ENCODE data around the gene KCNIP3. TPM values are rescaled to one million over a fixed set of nuclear protein-coding genes. Genes with fewer than 3 reads are reported as not detected.

The KCNIP3 gene
- 2.7 TPM for polyA plus RNA-seq (2013, experiment 1 of 2)
- polyA plus RNA-seq (2013, experiment 2 of 2) = 2.7 TPM

DNA sequence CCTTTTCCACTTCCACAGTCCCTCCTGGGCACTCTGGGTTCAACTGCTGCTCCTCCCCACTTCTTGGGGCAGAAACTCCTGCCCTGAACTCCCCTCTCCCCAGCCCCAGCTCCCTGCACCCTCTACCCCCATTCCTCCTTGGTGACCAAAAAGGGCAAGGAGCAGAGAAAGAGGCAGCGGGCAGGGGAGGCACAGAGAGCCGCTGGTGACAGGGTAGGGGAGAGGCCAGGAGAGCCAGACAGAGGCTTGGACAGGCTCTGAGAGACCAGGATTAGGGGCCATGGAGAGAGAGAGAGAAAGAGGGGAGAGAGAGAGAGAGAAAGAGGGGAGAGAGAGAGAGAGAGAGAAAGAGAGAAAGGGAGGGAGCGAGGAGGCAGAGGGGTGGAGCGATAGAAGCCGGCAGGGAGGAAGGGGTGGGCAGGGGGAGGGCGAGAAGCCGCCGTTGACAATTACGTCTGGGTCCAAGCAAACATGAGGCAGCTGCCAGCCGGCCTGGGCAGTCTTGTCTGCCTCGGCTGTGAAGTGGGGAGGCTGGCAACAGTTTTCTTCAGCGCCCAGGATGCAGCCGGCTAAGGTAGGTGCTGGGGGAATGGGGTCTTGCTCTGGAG is at the start of gene KCNIP3:
Gene KCNIP3, plus strand, starts transcription at position 468 of the 608 bp plus-strand sequence. Its CDS starts 92 bp downstream, at position 560.
- Histone ChIP-seq H2AK5ac (ENCODE audit: low read depth, low read length) (peak within 1 kb of the TSS; percentile 62), H3K4me3 (ENCODE audit: low read length in 2 of 2) (peak within 1 kb of the TSS; percentile 1 to 21), H3K36me3 (replicated peaks in 1 of 2; ENCODE audit: control insufficient read depth in 2 of 2, insufficient read depth in 2 of 2, low read length in 2 of 2) (no peaks in the 10 kb centered on the region), H2BK120ac (ENCODE audit: low read depth, low read length) (peak within 1 kb of the TSS; percentile 24), H2BK12ac (ENCODE audit: low read length) (peak within 1 kb of the TSS; percentile 43), H3K4ac (ENCODE audit: low read length) (peak within 1 kb of the TSS; percentile 56), H3K9ac (ENCODE audit: low read depth, low read length, poor library complexity) (peak within 1 kb of the TSS; percentile 1), H3K18ac (ENCODE audit: low read length) (peak within 1 kb of the TSS; percentile 84), H3K27ac (replicated peaks; ENCODE audit: low read length) (no peak within 1 kb of the TSS), H3K27me3 (ENCODE audit: control insufficient read depth in 3 of 3, insufficient read depth in 3 of 3, low read depth in 1 of 3, low read length in 3 of 3) (peaks cover 0 to 29% (median 0%) of the 10 kb centered on the region in 3 experiments), H3K23ac (ENCODE audit: low read depth, low read length, poor library complexity) (peak within 1 kb of the TSS; percentile 67), H2BK15ac (ENCODE audit: low read length) (peak within 1 kb of the TSS; percentile 22), H3K14ac (ENCODE audit: low read length) (peak within 1 kb of the TSS; percentile 99), H3K9me3 (replicated peaks in 1 of 2; ENCODE audit: control insufficient read depth in 2 of 2, insufficient read depth in 1 of 2, low read depth in 1 of 2, low read length in 2 of 2) (peaks cover 0 to 5% of the 10 kb centered on the region in 2 donors), H3K4me1 (ENCODE audit: control insufficient read depth in 2 of 2, insufficient read depth in 1 of 2, low read depth in 1 of 2, low read length in 2 of 2) (peaks cover 5 to 17% of the 10 kb centered on the region in 2 donors), H3K4me2 (ENCODE audit: insufficient read depth, low read length, poor library complexity, severe bottlenecking) (peak within 1 kb of the TSS; percentile 44), H2AFZ (ENCODE audit: low read length) (peak within 1 kb of the TSS; percentile 79), H3K79me1 (ENCODE audit: low read depth, low read length) (no peaks in the 10 kb centered on the region), H4K91ac (ENCODE audit: low read depth, low read length, poor library complexity) (no peak within 1 kb of the TSS), H4K8ac (ENCODE audit: low read depth, low read length) (no peak within 1 kb of the TSS), H2BK5ac (ENCODE audit: low read length) (no peak within 1 kb of the TSS)
- no peak for DNase-seq (ENCODE audit: low spot score)
- no CpG with 5 or more reads among the region's 13 CpGs for WGBS, 2 donors (ENCODE audit: extremely low coverage in 2 of 2, insufficient read length in 2 of 2, insufficient replicate concordance in 1 of 2)

DNA sequence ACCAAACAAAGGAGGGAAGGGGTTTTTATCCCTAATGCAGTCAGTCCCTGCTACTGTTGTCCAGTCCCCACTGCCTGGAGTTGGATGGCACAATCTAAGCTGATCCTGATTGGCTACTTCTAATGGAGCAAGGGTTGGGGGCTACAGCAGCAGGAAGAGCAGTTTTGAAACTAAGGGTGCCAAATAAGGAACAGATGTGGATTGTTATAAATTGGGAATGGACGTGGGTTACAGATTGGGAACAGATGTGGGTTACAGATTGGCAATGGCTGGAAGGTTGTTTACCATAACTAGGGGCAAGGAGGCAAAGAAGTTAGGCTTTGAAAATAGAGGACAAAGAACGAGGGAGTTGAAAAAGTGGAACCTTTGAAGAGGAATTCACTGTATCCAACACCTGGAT is 38.9 kb upstream of the KCNIP3 start:
- Histone ChIP-seq H3K27ac (replicated peaks; ENCODE audit: low read length) (no peak overlapping the region), H3K18ac (ENCODE audit: low read length) (no peak overlapping the region), H2AFZ (ENCODE audit: low read length) (no peak overlapping the region), H3K14ac (ENCODE audit: low read length) (no peak overlapping the region), H2BK5ac (ENCODE audit: low read length) (no peak overlapping the region), H4K8ac (ENCODE audit: low read depth, low read length) (no peak overlapping the region), H2BK15ac (ENCODE audit: low read length) (no peak overlapping the region), H3K4ac (ENCODE audit: low read length) (no peak overlapping the region), H2BK12ac (ENCODE audit: low read length) (no peak overlapping the region), H3K36me3 (replicated peaks in 1 of 2; ENCODE audit: control insufficient read depth in 2 of 2, insufficient read depth in 2 of 2, low read length in 2 of 2) (peaks cover 0 to 2% of the 10 kb centered on the region in 2 donors), H3K79me1 (ENCODE audit: low read depth, low read length) (no peaks in the 10 kb centered on the region), H3K4me2 (ENCODE audit: insufficient read depth, low read length, poor library complexity, severe bottlenecking) (no peak overlapping the region), H2BK120ac (ENCODE audit: low read depth, low read length) (no peak overlapping the region), H3K9ac (ENCODE audit: low read depth, low read length, poor library complexity) (no peak overlapping the region), H2AK5ac (ENCODE audit: low read depth, low read length) (no peak overlapping the region), H3K27me3 (ENCODE audit: control insufficient read depth in 3 of 3, insufficient read depth in 3 of 3, low read depth in 1 of 3, low read length in 3 of 3) (no peaks in the 10 kb centered on the region), H3K9me3 (replicated peaks in 1 of 2; ENCODE audit: control insufficient read depth in 2 of 2, insufficient read depth in 1 of 2, low read depth in 1 of 2, low read length in 2 of 2) (peaks cover 0 to 2% of the 10 kb centered on the region in 2 donors), H3K4me1 (ENCODE audit: control insufficient read depth in 2 of 2, insufficient read depth in 1 of 2, low read depth in 1 of 2, low read length in 2 of 2) (no peaks in the 10 kb centered on the region), H3K23ac (ENCODE audit: low read depth, low read length, poor library complexity) (no peak overlapping the region), H3K4me3 (ENCODE audit: low read length in 2 of 2) (no peak overlapping the region), H4K91ac (ENCODE audit: low read depth, low read length, poor library complexity) (no peak overlapping the region)
- no peak for DNase-seq (ENCODE audit: low spot score)
- WGBS, 2 donors (ENCODE audit: extremely low coverage in 2 of 2, insufficient read length in 2 of 2, insufficient replicate concordance in 1 of 2) = no CpG with 5 or more reads among the region's 2 CpGs

DNA sequence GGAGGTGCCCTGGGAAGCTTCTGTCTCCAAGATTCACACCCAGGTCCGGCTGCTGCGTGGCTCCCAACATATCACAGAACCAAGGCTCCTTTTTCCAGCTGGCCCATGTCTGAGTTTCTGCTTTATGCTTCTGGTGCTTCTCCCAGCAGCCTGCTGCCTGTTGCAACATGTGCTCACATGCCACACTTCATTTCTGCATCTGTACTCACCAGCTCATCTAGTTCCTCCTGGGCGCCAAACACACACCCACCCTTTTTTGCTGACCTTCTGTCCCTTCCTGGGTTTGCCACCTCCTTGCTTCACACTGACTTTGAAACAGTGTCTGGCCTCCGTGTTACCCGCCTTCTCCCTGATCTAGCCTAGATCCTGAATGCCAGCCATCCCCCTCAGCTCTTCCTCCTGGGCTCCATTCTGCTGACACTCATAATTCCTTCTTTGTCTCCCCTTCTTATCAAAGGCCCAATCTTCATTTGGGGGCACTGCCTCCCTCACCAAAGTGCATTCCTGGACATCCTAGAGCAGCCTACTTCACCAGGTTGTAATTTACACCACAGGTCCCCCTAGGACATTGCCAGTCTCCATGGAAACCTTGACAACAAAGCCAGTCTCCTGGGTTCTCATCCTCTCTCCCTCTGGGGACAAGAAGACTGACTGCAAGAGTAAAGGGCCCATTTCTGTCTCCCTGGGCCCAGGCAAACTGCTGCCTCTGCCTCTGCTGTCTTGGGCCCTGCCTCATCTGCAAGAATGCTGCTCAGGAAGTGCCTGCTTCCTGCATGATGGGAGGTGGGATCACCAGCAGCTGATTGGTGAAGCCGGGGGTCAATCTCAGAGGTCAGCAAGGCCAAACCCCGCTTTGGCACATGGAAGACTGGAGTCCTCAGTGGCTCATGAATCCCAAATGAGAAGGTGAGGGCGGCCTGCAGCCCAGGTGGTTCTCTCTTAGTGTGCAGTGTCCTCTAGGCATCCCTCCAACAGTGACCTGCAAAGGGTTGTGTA is 36.8 kb upstream of the KCNIP3 start:
- WGBS, 2 donors (ENCODE audit: extremely low coverage in 2 of 2, insufficient read length in 2 of 2, insufficient replicate concordance in 1 of 2) = no CpG with 5 or more reads among the region's 8 CpGs

DNA sequence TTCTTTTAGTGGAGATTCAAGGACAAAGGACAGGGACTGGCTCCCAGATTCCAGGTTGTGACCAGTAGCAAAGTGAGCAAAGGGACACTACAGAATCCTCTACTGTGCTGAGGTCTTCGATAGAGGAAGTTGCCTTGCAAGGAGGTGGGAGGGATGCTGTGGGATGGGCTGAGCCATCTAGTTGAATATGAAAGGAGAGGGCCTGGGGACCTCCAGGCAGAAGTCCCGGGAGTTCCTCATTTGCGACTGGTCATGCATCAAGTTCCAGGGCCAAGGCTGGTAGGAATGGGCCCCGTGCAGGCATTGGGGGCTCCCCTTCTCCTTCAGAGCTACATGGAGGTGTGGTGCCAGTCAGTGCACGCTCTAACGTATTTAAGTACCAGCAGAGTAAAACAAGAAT is 35.5 kb upstream of the KCNIP3 start:
- no peak overlapping the region for H3K4ac ChIP-seq (ENCODE audit: low read length)
- H2BK15ac ChIP-seq (ENCODE audit: low read length) = no peak overlapping the region
- H3K14ac ChIP-seq (ENCODE audit: low read length) = no peak overlapping the region
- no peak overlapping the region for H3K23ac ChIP-seq (ENCODE audit: low read depth, low read length, poor library complexity)
- WGBS, 2 donors (ENCODE audit: extremely low coverage in 2 of 2, insufficient read length in 2 of 2, insufficient replicate concordance in 1 of 2) = no CpG with 5 or more reads among the region's 6 CpGs
- DNase-seq (ENCODE audit: low spot score) = no peak
- no peak overlapping the region for H2AK5ac ChIP-seq (ENCODE audit: low read depth, low read length)
- H3K36me3 ChIP-seq (replicated peaks in 1 of 2; ENCODE audit: control insufficient read depth in 2 of 2, insufficient read depth in 2 of 2, low read length in 2 of 2) = peaks cover 0 to 2% of the 10 kb centered on the region in 2 donors
- H3K27me3 ChIP-seq (ENCODE audit: control insufficient read depth in 3 of 3, insufficient read depth in 3 of 3, low read depth in 1 of 3, low read length in 3 of 3) = peaks cover 0 to 9% (median 0%) of the 10 kb centered on the region in 3 experiments
- no peak overlapping the region for H2BK120ac ChIP-seq (ENCODE audit: low read depth, low read length)
- H3K18ac ChIP-seq (ENCODE audit: low read length) = no peak overlapping the region
- no peaks in the 10 kb centered on the region for H3K79me1 ChIP-seq (ENCODE audit: low read depth, low read length)
- H2BK12ac ChIP-seq (ENCODE audit: low read length) = no peak overlapping the region
- no peak overlapping the region for H3K4me3 ChIP-seq (ENCODE audit: low read length in 2 of 2)
- no peak overlapping the region for H4K91ac ChIP-seq (ENCODE audit: low read depth, low read length, poor library complexity)
- no peak overlapping the region for H2BK5ac ChIP-seq (ENCODE audit: low read length)
- no peak overlapping the region for H3K27ac ChIP-seq (replicated peaks; ENCODE audit: low read length)
- no peak overlapping the region for H3K9ac ChIP-seq (ENCODE audit: low read depth, low read length, poor library complexity)
- H2AFZ ChIP-seq (ENCODE audit: low read length) = no peak overlapping the region
- no peak overlapping the region for H3K4me2 ChIP-seq (ENCODE audit: insufficient read depth, low read length, poor library complexity, severe bottlenecking)
- no peak overlapping the region for H4K8ac ChIP-seq (ENCODE audit: low read depth, low read length)
- no peaks in the 10 kb centered on the region for H3K4me1 ChIP-seq (ENCODE audit: control insufficient read depth in 2 of 2, insufficient read depth in 1 of 2, low read depth in 1 of 2, low read length in 2 of 2)
- peaks cover 0 to 2% of the 10 kb centered on the region in 2 donors for H3K9me3 ChIP-seq (replicated peaks in 1 of 2; ENCODE audit: control insufficient read depth in 2 of 2, insufficient read depth in 1 of 2, low read depth in 1 of 2, low read length in 2 of 2)

More for the DNA sequence above, 36.8 kb upstream of the KCNIP3 start:
- Histone ChIP-seq H3K14ac (ENCODE audit: low read length) (no peak overlapping the region), H3K4me2 (ENCODE audit: insufficient read depth, low read length, poor library complexity, severe bottlenecking) (no peak overlapping the region), H3K27ac (replicated peaks; ENCODE audit: low read length) (no peak overlapping the region), H3K9ac (ENCODE audit: low read depth, low read length, poor library complexity) (no peak overlapping the region), H2BK12ac (ENCODE audit: low read length) (no peak overlapping the region), H2BK120ac (ENCODE audit: low read depth, low read length) (no peak overlapping the region), H3K36me3 (replicated peaks in 1 of 2; ENCODE audit: control insufficient read depth in 2 of 2, insufficient read depth in 2 of 2, low read length in 2 of 2) (peaks cover 0 to 2% of the 10 kb centered on the region in 2 donors), H3K4ac (ENCODE audit: low read length) (no peak overlapping the region), H4K8ac (ENCODE audit: low read depth, low read length) (no peak overlapping the region), H3K4me3 (ENCODE audit: low read length in 2 of 2) (no peak overlapping the region), H2AK5ac (ENCODE audit: low read depth, low read length) (no peak overlapping the region), H3K9me3 (replicated peaks in 1 of 2; ENCODE audit: control insufficient read depth in 2 of 2, insufficient read depth in 1 of 2, low read depth in 1 of 2, low read length in 2 of 2) (peaks cover 0 to 2% of the 10 kb centered on the region in 2 donors), H3K79me1 (ENCODE audit: low read depth, low read length) (no peaks in the 10 kb centered on the region), H3K23ac (ENCODE audit: low read depth, low read length, poor library complexity) (no peak overlapping the region), H2BK5ac (ENCODE audit: low read length) (no peak overlapping the region), H2AFZ (ENCODE audit: low read length) (no peak overlapping the region), H4K91ac (ENCODE audit: low read depth, low read length, poor library complexity) (no peak overlapping the region), H3K27me3 (ENCODE audit: control insufficient read depth in 3 of 3, insufficient read depth in 3 of 3, low read depth in 1 of 3, low read length in 3 of 3) (peaks cover 0 to 7% (median 0%) of the 10 kb centered on the region in 3 experiments), H3K4me1 (ENCODE audit: control insufficient read depth in 2 of 2, insufficient read depth in 1 of 2, low read depth in 1 of 2, low read length in 2 of 2) (no peaks in the 10 kb centered on the region), H3K18ac (ENCODE audit: low read length) (peak overlapping the region; percentile 62), H2BK15ac (ENCODE audit: low read length) (no peak overlapping the region)
- DNase-seq (ENCODE audit: low spot score) = no peak

Data from neuronal stem cell (in vitro differentiated cells).